GM18867 (cell line): Measurements from ENCODE around the gene ETV5.

Experiments
- ATAC-seq: cut with Tn5 transposase; IDR thresholded peaks from one replicate; pipeline ENCODE4 v1.9.1; 2021; ENCODE audit warnings: mild to moderate bottlenecking, moderate library complexity; ENCODE audit not compliant: unreplicated experiment

Gene ETV5

GRCh38 chr3:186097317-186097662 lies 11.6 kb downstream of the ETV5 start:
- ATAC-seq, result no peak

DNA sequence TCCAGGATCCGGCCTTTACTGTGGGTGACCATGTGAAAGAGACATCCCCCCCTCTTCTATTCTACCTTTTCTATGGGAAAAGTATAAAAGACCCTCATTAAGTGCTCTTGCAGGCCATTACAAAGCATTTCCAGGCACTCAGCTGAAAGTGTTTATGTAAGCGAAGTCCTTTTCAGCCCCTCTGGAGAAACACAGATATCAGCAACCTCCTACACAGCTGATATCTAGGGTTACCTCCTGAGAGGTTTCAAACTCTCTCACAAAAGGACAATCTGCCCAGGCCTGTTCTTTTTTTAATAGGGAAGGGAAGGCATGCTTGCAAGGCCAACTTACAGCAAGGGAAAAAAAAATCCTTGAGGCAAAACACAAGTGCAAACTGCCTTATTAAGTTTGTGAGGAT lies 12.6 kb downstream of the ETV5 start:
- ATAC-seq, result no peak

- ATAC-seq, result no peak
Measured at GRCh38 chr3:186095561-186096081, 13.3 kb downstream of the ETV5 start.

DNA sequence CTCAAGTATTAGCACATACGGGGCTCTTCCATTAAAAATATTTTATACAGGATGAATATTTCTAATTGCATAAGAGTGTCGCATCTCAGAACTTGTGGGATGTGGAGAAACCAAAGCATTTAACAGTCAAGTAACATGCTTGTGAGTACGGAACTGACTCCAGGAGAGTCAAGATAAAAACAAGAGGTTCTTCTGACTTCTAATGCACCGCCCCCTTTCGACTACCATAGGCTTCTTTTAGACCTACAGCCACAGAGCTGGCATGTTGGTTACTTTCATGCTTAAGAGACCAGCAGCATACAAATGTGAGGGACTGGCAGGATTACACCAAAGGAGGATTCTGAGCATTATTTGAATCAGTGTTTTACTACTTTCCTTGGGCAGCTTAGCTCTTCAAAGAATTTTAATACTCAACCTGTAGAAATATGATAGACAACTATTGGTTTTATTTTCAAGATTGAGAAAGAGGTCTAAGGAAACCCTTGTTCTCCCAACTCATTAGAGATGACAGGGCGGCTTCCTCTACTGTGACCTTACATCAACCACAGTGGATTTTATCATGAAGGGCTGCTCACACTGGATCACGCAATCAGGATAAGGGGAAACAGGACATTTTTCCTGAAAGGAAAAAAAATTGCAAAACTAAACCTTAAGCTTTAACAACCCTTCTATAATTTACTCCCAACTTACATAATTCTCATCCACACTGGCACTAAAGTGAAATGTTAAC lies 14.0 kb downstream of the ETV5 start:
- no peak for ATAC-seq

- peak; percentile 45 for ATAC-seq
Measured at GRCh38 chr3:186094271-186094670, 14.6 kb downstream of the ETV5 start.

GRCh38 chr3:186093271-186093900 lies 15.5 kb downstream of the ETV5 start:
- ATAC-seq, result no peak

- ATAC-seq, result no peak
Measured at GRCh38 chr3:186092360-186093070, 16.4 kb downstream of the ETV5 start.

GRCh38 chr3:186090901-186091300 lies 18.0 kb downstream of the ETV5 start:
- ATAC-seq, result no peak

DNA sequence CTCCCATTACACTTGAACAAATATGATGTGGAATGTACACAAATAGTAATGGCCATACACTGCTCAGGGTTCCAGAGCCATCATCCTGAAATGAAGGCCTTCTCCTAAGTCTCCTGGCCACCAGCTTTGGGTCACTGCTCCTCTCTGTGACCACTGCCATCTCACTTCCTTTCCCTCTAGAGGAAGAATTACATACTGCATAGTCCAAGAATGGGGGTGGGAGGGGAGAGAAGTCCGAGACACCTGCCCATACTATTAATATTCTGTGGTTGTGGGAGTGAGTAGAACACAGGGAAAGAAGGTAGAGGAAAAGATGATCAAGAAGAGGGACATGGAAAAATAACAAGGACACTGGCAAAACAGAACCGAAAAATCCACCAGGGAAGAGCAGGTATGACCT lies 20.6 kb downstream of the ETV5 start:
- ATAC-seq, result no peak

- no peak for ATAC-seq
Measured at GRCh38 chr3:186084264-186084663, 24.6 kb downstream of the ETV5 start.

DNA sequence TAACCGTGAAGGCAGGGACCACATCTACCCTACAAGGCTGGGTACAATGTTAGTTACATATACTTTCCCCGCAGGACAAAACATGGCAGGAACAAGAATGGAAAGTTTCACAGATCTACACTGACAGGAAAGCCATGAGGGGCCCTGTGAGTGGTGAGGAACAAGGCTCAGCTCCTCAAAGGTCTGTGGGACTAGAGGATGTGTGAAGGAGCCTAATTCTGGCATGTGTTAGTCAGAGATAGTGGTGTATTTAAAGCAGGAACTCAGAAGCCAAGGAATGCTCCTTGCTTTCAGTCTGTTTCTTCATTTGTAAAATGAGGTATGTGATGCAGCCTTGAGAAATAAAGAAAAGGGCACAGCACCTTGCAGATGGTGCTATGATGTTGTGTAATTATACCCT lies 25.1 kb downstream of the ETV5 start:
- ATAC-seq, result no peak

- ATAC-seq, result no peak
Measured at GRCh38 chr3:186082150-186082549, 26.7 kb downstream of the ETV5 start.

GRCh38 chr3:186081678-186082077 lies 27.2 kb downstream of the ETV5 start:
- ATAC-seq, result no peak

- no peak for ATAC-seq
Measured at GRCh38 chr3:186080849-186081438, 27.9 kb downstream of the ETV5 start.

DNA sequence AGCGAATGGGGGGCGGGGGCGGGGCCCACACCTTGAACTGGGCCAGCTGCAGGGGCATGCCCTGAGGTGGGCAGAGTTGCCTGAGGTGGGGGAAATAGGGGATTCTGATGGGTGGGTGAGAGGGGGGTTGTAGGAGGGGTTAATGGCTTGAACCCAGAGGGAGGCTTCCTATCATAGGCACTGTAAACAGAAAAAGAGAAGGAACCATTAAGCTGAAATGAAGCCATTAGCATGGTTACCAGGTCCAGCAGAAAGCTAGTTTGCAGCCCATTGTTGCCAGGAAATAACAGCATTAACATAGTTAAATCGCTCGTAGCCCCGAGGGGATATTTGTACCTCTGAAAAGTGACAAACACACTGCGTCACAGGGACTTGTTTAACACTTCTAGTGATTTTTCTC lies 29.0 kb downstream of the ETV5 start:
- ATAC-seq, result no peak

- ATAC-seq, result no peak
Measured at GRCh38 chr3:186077466-186077865, 31.4 kb downstream of the ETV5 start.

DNA sequence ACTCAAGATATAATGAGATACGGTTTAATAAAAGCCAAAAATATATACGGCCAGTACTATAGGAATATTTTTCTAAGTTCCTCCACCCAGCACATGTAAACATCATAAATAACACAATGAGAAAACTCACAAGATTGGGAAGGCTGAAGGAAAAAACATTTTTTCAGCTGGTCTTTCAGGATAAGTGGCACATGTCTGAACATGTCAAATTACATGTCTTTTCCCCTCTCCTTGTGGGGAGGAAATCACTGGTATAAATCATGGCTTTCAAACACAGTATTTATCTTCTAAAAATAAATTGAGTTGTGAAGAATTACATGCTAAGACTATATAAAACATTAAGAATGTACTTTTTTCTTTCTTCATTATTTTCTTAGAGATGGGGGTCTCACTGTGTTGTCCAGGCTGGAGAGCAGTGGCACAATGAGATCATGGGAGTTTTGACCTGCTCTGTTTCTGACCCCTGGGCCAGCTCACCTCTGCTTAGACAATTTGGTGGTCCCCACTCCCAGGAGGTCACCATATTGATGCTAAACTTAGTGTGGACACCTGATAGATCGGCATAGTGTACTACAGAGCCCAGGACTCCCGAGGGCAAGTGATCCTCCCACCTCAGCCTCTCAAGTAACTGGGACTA lies 32.8 kb downstream of the ETV5 start:
- ATAC-seq, result no peak

- ATAC-seq, result no peak
Measured at GRCh38 chr3:186075489-186075888, 33.4 kb downstream of the ETV5 start.

DNA sequence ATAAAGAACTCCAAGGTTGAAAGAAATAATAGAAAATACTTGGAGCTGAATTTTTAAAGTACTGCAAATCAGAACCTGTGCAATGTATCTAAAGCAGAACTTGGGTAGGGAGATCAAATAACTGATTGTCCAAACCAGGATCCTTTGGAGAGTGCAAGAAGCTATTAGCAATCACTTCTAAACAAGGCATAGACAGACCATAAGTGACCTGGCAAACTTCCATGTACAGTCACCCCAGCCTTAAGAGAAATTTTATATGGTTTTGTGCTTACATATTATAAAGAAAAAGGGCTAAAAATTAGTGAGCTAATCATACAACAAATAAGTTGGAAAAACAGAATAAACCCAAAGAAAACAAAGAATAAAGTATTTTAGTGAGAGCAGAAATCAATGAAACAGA lies 35.2 kb downstream of the ETV5 start:
- no peak for ATAC-seq

- no peak for ATAC-seq
Measured at GRCh38 chr3:186070996-186071395, 37.9 kb downstream of the ETV5 start.

DNA sequence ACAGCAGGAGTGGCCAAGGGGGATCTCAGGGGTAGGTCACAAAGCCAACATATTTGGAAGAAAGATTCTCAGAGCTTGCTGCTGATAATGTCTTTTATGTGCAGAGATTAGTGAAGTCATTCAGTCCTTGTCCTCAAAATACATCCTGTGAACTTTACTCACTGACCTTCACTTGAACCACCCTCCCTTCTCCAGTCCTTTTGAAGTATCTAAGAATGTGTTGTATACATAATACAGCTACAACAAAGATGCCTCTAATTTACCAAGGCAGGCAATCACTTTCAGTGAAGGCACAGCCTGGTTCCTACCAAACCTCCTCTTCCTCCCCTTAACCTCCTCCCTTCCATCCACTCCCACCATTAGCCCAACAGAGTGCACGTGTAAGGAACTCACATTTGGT lies 38.3 kb downstream of the ETV5 start:
- ATAC-seq, result no peak
